ENCODE results near the gene CFAP70. TPM values are rescaled to one million over a fixed set of nuclear protein-coding genes. Genes with fewer than 3 reads are reported as not detected.

The CFAP70 gene
- total RNA-seq, 1 experiment from 2014 or later, result 0.06 TPM

DNA sequence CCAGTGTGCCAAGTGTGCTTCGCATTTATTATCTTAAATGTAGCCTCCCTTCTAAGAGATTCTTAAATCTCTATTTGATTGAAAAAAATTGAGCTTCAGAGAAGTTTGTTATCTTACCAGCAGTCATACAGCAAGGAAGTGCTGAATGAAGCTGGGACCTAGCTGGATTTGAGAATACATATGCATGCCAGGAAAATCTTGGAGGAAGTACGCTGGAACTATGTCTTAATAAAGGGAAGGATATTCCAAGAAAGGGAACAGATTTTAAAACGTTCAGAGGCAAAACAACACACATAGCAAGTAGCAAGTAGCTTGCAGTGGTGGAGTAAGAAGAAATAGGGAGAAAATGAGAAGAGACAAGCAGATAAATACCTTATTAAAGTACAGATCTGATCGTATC, 1.5 kb downstream of the CFAP70 start:
- no peaks in the 10 kb centered on the region for H3K9me3 ChIP-seq (ENCODE audit: low read depth, low read length, poor library complexity, severe bottlenecking)
- no TSS peak for BruUV-seq (replicated peaks)
- peaks cover 28% of the 10 kb centered on the region for H3K27me3 ChIP-seq (replicated peaks; ENCODE audit: insufficient read depth, low read depth, low read length, poor library complexity)
- CTCF ChIA-PET, result no interaction called here
- POLR2A ChIA-PET (ENCODE audit: low non-redundant PET), result no interaction called here
- H3K36me3 ChIP-seq (ENCODE audit: insufficient read depth, low read length, poor library complexity, severe bottlenecking), result no peaks in the 10 kb centered on the region
- intact Hi-C loops (cut with micrococcal nuclease; ENCODE audit: unreplicated experiment), result no loop called here
- DNase-seq (ENCODE audit: low spot score), result no peak
- H3K4me1 ChIP-seq (ENCODE audit: insufficient read depth, low read length, poor library complexity, severe bottlenecking), result no peaks in the 10 kb centered on the region
- H3K4me3 ChIP-seq (ENCODE audit: low read depth, low read length, poor library complexity, severe bottlenecking), result no peak overlapping the region
- no peak overlapping the region for H3K27ac ChIP-seq (ENCODE audit: low read depth, low read length, poor library complexity, severe bottlenecking)
- TF ChIP-seq, protein P1, sequence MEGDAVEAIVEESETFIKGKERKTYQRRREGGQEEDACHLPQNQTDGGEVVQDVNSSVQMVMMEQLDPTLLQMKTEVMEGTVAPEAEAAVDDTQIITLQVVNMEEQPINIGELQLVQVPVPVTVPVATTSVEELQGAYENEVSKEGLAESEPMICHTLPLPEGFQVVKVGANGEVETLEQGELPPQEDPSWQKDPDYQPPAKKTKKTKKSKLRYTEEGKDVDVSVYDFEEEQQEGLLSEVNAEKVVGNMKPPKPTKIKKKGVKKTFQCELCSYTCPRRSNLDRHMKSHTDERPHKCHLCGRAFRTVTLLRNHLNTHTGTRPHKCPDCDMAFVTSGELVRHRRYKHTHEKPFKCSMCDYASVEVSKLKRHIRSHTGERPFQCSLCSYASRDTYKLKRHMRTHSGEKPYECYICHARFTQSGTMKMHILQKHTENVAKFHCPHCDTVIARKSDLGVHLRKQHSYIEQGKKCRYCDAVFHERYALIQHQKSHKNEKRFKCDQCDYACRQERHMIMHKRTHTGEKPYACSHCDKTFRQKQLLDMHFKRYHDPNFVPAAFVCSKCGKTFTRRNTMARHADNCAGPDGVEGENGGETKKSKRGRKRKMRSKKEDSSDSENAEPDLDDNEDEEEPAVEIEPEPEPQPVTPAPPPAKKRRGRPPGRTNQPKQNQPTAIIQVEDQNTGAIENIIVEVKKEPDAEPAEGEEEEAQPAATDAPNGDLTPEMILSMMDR (conservative IDR thresholded peaks at IDR 0.05; ENCODE audit: low read depth, low read length), result no peak
- TF ChIP-seq EZH2 (IDR thresholded peaks at IDR 0.05; ENCODE audit: borderline replicate concordance, low read depth, low read length, poor library complexity, severe bottlenecking), result no peak

DNA sequence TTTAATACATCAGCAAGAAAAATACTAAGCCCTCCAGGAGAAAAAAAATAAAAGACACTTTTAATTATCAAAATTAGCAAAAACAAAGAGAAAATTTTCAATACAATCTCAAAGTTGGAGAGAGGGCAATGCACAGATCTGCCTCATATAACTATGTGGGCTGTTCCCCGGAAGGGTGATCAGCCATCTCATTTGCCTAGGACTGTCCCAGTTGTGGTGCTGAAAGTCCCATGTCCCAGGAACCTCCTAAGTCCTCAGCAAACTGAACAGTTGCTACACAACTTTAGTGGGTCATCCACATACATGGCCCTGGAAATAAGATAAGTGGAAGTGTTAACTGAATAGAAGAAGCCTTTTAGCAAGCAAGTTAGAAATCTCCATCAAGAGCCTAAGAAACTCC, 14.4 kb downstream of the CFAP70 start:
- Histone ChIP-seq H3K27ac (ENCODE audit: low read depth, low read length, poor library complexity, severe bottlenecking) (no peak overlapping the region), H3K4me1 (ENCODE audit: insufficient read depth, low read length, poor library complexity, severe bottlenecking) (no peaks in the 10 kb centered on the region), H3K27me3 (replicated peaks; ENCODE audit: insufficient read depth, low read depth, low read length, poor library complexity) (peaks cover 4% of the 10 kb centered on the region), H3K4me3 (ENCODE audit: low read depth, low read length, poor library complexity, severe bottlenecking) (no peak overlapping the region), H3K9me3 (ENCODE audit: low read depth, low read length, poor library complexity, severe bottlenecking) (no peaks in the 10 kb centered on the region), H3K36me3 (ENCODE audit: insufficient read depth, low read length, poor library complexity, severe bottlenecking) (no peaks in the 10 kb centered on the region)
- CTCF ChIA-PET, result no interaction called here
- intact Hi-C loops (cut with micrococcal nuclease; ENCODE audit: unreplicated experiment), result no loop called here
- POLR2A ChIA-PET (ENCODE audit: low non-redundant PET), result no interaction called here
- BruUV-seq (replicated peaks), result no TSS peak
- DNase-seq (ENCODE audit: low spot score), result no peak
- TF ChIP-seq EZH2 (IDR thresholded peaks at IDR 0.05; ENCODE audit: borderline replicate concordance, low read depth, low read length, poor library complexity, severe bottlenecking), result no peak
- TF ChIP-seq, protein P1 (conservative IDR thresholded peaks at IDR 0.05; ENCODE audit: low read depth, low read length), result no peak

DNA sequence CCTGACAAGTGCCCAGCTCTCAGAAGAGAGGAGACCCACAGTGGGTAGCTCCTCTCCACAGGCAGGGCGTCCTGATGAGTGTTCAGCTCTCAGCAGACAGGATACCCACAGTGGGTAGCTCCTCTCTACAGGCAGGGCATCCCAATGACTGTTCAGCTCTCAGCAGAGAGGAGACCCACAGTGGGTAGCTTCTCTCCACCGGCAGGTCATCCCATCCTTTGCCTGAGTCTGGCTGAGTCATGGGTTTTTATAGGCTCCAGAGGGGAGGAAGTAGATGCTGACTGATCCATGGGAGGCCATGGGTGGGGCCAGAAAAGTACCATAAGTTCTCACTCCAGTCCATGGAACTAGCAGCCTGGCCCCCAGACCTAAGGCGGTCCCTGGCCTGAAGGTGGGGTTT, 18.5 kb downstream of the CFAP70 start:
- no TSS peak for BruUV-seq (replicated peaks)
- Histone ChIP-seq H3K27me3 (replicated peaks; ENCODE audit: insufficient read depth, low read depth, low read length, poor library complexity) (no peaks in the 10 kb centered on the region), H3K4me1 (ENCODE audit: insufficient read depth, low read length, poor library complexity, severe bottlenecking) (no peaks in the 10 kb centered on the region), H3K4me3 (ENCODE audit: low read depth, low read length, poor library complexity, severe bottlenecking) (no peak overlapping the region), H3K9me3 (ENCODE audit: low read depth, low read length, poor library complexity, severe bottlenecking) (no peaks in the 10 kb centered on the region), H3K27ac (ENCODE audit: low read depth, low read length, poor library complexity, severe bottlenecking) (no peak overlapping the region), H3K36me3 (ENCODE audit: insufficient read depth, low read length, poor library complexity, severe bottlenecking) (no peaks in the 10 kb centered on the region)
- ChIA-PET POLR2A (ENCODE audit: low non-redundant PET) (no interaction called here), CTCF (no interaction called here)
- peak; percentile 7 for DNase-seq (ENCODE audit: low spot score)
- intact Hi-C loops (cut with micrococcal nuclease; ENCODE audit: unreplicated experiment), result no loop called here
- TF ChIP-seq EZH2 (IDR thresholded peaks at IDR 0.05; ENCODE audit: borderline replicate concordance, low read depth, low read length, poor library complexity, severe bottlenecking), result no peak
- TF ChIP-seq, protein P1 (conservative IDR thresholded peaks at IDR 0.05; ENCODE audit: low read depth, low read length), result no peak
